Measurements from ENCODE around the gene SYNGR3. TPM values are rescaled to one million over a fixed set of nuclear protein-coding genes. Genes with fewer than 3 reads are reported as not detected.

Gene SYNGR3
- total RNA-seq, 1 donor from 2014 or later = 2.1 TPM

- Mint-ChIP-seq H3K4me1 (peaks cover 8% of the 10 kb centered on the region), H3K27ac (ENCODE audit: unreplicated experiment) (no peak overlapping the region), H3K27me3 (ENCODE audit: low read depth) (no peaks in the 10 kb centered on the region), H3K36me3 (ENCODE audit: low read depth) (no peaks in the 10 kb centered on the region), H3K4me3 (no peak overlapping the region), H3K9me3 (no peaks in the 10 kb centered on the region)
- TF ChIP-seq CTCF (conservative IDR thresholded peaks at IDR 0.05) = no peak
- DNase-seq (ENCODE audit: low read depth, low spot score) = no peak
Measured at GRCh38 chr16:2037115-2037514, 47.3 kb downstream of the SYNGR3 start.

GRCh38 chr16:2037647-2038381, 48.0 kb downstream of the SYNGR3 start:
- Mint-ChIP-seq H3K4me3 (no peak overlapping the region), H3K27me3 (ENCODE audit: low read depth) (no peaks in the 10 kb centered on the region), H3K27ac (ENCODE audit: unreplicated experiment) (no peak overlapping the region), H3K36me3 (ENCODE audit: low read depth) (no peaks in the 10 kb centered on the region), H3K9me3 (no peaks in the 10 kb centered on the region), H3K4me1 (peaks cover 8% of the 10 kb centered on the region)
- DNase-seq (ENCODE audit: low read depth, low spot score) = no peak
- no peak for TF ChIP-seq CTCF (conservative IDR thresholded peaks at IDR 0.05)

GRCh38 chr16:2038382-2039231, 48.8 kb downstream of the SYNGR3 start:
- H3K9me3 Mint-ChIP-seq = no peaks in the 10 kb centered on the region
- no peak overlapping the region for H3K27ac Mint-ChIP-seq (ENCODE audit: unreplicated experiment)
- H3K27me3 Mint-ChIP-seq (ENCODE audit: low read depth) = no peaks in the 10 kb centered on the region
- no peak overlapping the region for H3K4me3 Mint-ChIP-seq
- TF ChIP-seq CTCF (conservative IDR thresholded peaks at IDR 0.05) = no peak
- H3K4me1 Mint-ChIP-seq = peaks cover 8% of the 10 kb centered on the region
- DNase-seq (ENCODE audit: low read depth, low spot score) = no peak
- no peaks in the 10 kb centered on the region for H3K36me3 Mint-ChIP-seq (ENCODE audit: low read depth)

- no peak for TF ChIP-seq CTCF (conservative IDR thresholded peaks at IDR 0.05)
- Mint-ChIP-seq H3K36me3 (ENCODE audit: low read depth) (no peaks in the 10 kb centered on the region), H3K27me3 (ENCODE audit: low read depth) (no peaks in the 10 kb centered on the region), H3K4me3 (peak overlapping the region; percentile 57), H3K9me3 (no peaks in the 10 kb centered on the region), H3K27ac (ENCODE audit: unreplicated experiment) (no peak overlapping the region), H3K4me1 (peaks cover 4% of the 10 kb centered on the region)
- DNase-seq (ENCODE audit: low read depth, low spot score) = no peak
Measured at GRCh38 chr16:2039274-2040031, 49.7 kb downstream of the SYNGR3 start.

GRCh38 chr16:2040041-2040786, 50.4 kb downstream of the SYNGR3 start:
- TF ChIP-seq CTCF (conservative IDR thresholded peaks at IDR 0.05) = no peak
- H3K27ac Mint-ChIP-seq (ENCODE audit: unreplicated experiment) = no peak overlapping the region

More at GRCh38 chr16:2040041-2040786, 50.4 kb downstream of the SYNGR3 start:
- Mint-ChIP-seq H3K4me3 (no peak overlapping the region), H3K9me3 (no peaks in the 10 kb centered on the region), H3K36me3 (ENCODE audit: low read depth) (no peaks in the 10 kb centered on the region), H3K27me3 (ENCODE audit: low read depth) (no peaks in the 10 kb centered on the region), H3K4me1 (peaks cover 4% of the 10 kb centered on the region)
- no peak for DNase-seq (ENCODE audit: low read depth, low spot score)

Data from neural crest cell (in vitro differentiated cells).